HCT116 (cell line): Measurements from ENCODE around the gene MAP4K4. TPM values are rescaled to one million over a fixed set of nuclear protein-coding genes. Genes with fewer than 3 reads are reported as not detected.

Source experiments
- ATAC-seq: fragments of 200-7000 bp; cut with Tn5 transposase; 2 replicates; pipeline ENCODE4 v1.9.1; 2020; ENCODE audit warnings: mild to moderate bottlenecking, moderate library complexity
- BruUV-seq: library from RNA; stranded (reverse); fragments of 400-500 nt; replicated peaks from 2 replicates; lab custom pipeline; 2021; lab: Mats Ljungman, UMichigan
- CTCF ChIA-PET: fragments of 300-600 bp; sonication (Branson Sonifier 250); formaldehyde crosslinking; loops from one replicate; lab custom pipeline; 2021; ENCODE audit warnings: antibody characterized with exemption; lab: Charles Lee
- POLR2A ChIA-PET: fragments of 300-600, 350-600 bp; sonication (Branson Sonifier 250); formaldehyde crosslinking; loops from one replicate; lab custom pipeline; 2021; ENCODE audit warnings: antibody characterized with exemption; lab: Charles Lee
- RAD21 ChIA-PET, 2 experiments: fragments of 300-600 bp; sonication (Branson Sonifier 250); formaldehyde crosslinking; loops; one replicate each; lab custom pipeline; 2023; ENCODE audit warnings: low total read pairs in 2 of 2; ENCODE audit not compliant: uncharacterized antibody in 2 of 2, unreplicated experiment in 2 of 2, low non-redundant PET in 1 of 2; lab: Charles Lee
- DNase-seq: peaks from one replicate; pipeline ENCODE4 v3.0.0-alpha.2; 2010; ENCODE audit warnings: low read depth, low spot score
- H2AFZ ChIP-seq: fragments of 200-600 bp; shearing (Covaris generic), sonication (generic); 2 replicates; pipeline ENCODE4 v1.6.1; 2017; ENCODE audit warnings: low read depth, mixed run types, mixed read lengths, antibody characterized with exemption, low read length; ENCODE audit not compliant: poor library complexity, severe bottlenecking
- H3K27ac ChIP-seq: 2 replicates; pipeline ENCODE4 v1.5.1; 2012; ENCODE audit warnings: low read depth, low read length
- H3K27me3 ChIP-seq: fragments of 200-600 bp; sonication (generic); 2 replicates; pipeline ENCODE4 v1.6.1; 2016; ENCODE audit warnings: mixed run types, low read length, mixed read lengths; ENCODE audit not compliant: insufficient read depth
- H3K36me3 ChIP-seq, 2 experiments: fragments of 200-500 bp in 1 of 2; fragments of 200-600 bp in 1 of 2; sonication (Bioruptor generic) in 1 of 2; sonication (generic) in 1 of 2; 2 replicates each; pipeline versions ENCODE4 v1.5.1 to v1.6.1; 2014 to 2016; ENCODE audit warnings: low read length in 2 of 2, inconsistent platforms in 1 of 2, mixed read lengths in 1 of 2, mixed run types in 1 of 2; ENCODE audit not compliant: insufficient read depth in 2 of 2, control insufficient read depth in 1 of 2
- H3K4me1 ChIP-seq, 2 experiments: fragments of 200-600 bp in 1 of 2; sonication (generic) in 1 of 2; 2 replicates each; pipeline versions ENCODE4 v1.5.1 to v1.6.1; 2012 to 2017; ENCODE audit warnings: low read length in 2 of 2, inconsistent platforms in 1 of 2, mild to moderate bottlenecking in 1 of 2, mixed read lengths in 1 of 2, mixed run types in 1 of 2, moderate library complexity in 1 of 2; ENCODE audit not compliant: insufficient read depth in 2 of 2, control insufficient read depth in 1 of 2
- H3K4me2 ChIP-seq: fragments of 200-600 bp; sonication (generic); 2 replicates; pipeline ENCODE4 v1.6.1; 2017; ENCODE audit warnings: mixed run types, low read length, mixed read lengths
- H3K4me3 ChIP-seq, 2 experiments: fragments of 200-600 bp in 1 of 2; sonication (generic) in 1 of 2; replicated peaks in 1 of 2; 2 replicates each; pipeline ENCODE4 v1.5.1; 2011 to 2016; ENCODE audit warnings: low read length in 2 of 2, control low read depth in 1 of 2, low read depth in 1 of 2, mild to moderate bottlenecking in 1 of 2, mixed read lengths in 1 of 2, mixed run types in 1 of 2
- H3K79me2 ChIP-seq: fragments of 200-600 bp; sonication (generic); 2 replicates; pipeline ENCODE4 v1.6.1; 2017; ENCODE audit warnings: mild to moderate bottlenecking, mixed run types, low read length, moderate library complexity, mixed read lengths; ENCODE audit not compliant: insufficient read depth
- H3K9ac ChIP-seq: fragments of 200-600 bp; sonication (generic); 2 replicates; pipeline ENCODE4 v1.6.1; 2016; ENCODE audit warnings: low read length, mixed read lengths
- H3K9me2 ChIP-seq: fragments of 200-600 bp; sonication (generic), shearing (Covaris generic); 2 replicates; pipeline ENCODE4 v1.6.1; 2017; ENCODE audit warnings: mixed run types, mild to moderate bottlenecking, moderate library complexity; ENCODE audit not compliant: insufficient read depth
- H3K9me3 ChIP-seq, 2 experiments: fragments of 200-500 bp in 1 of 2; fragments of 200-600 bp in 1 of 2; sonication (Bioruptor generic) in 1 of 2; sonication (generic) in 1 of 2; 2 replicates each; pipeline ENCODE4 v1.6.1; 2014 to 2017; ENCODE audit warnings: low read length in 2 of 2, mixed read lengths in 2 of 2, inconsistent platforms in 1 of 2, low read depth in 1 of 2, mild to moderate bottlenecking in 1 of 2, mixed run types in 1 of 2, moderate library complexity in 1 of 2; ENCODE audit not compliant: control insufficient read depth in 1 of 2, insufficient read depth in 1 of 2
- H4K20me1 ChIP-seq: fragments of 200-600 bp; sonication (generic), shearing (Covaris generic); 2 replicates; pipeline ENCODE4 v1.6.1; 2017; ENCODE audit warnings: mixed run types, mild to moderate bottlenecking, moderate library complexity; ENCODE audit not compliant: insufficient read depth
- CBX3 ChIP-seq: IDR thresholded peaks from 2 replicates; pipeline ENCODE4 v1.6.1; 2012; ENCODE audit warnings: low read depth
- EZH2 ChIP-seq: fragments of 200-600 bp; sonication (generic); IDR thresholded peaks from 2 replicates; pipeline ENCODE4 v1.6.1; 2017; ENCODE audit warnings: antibody characterized with exemption, mixed run types
- EZH2phosphoT487 ChIP-seq: fragments of 200-600 bp; IDR thresholded peaks from 2 replicates; pipeline ENCODE4 v1.6.1; 2018; ENCODE audit warnings: antibody characterized with exemption, borderline replicate concordance
- JUND ChIP-seq: IDR thresholded peaks from 2 replicates; pipeline ENCODE4 v1.6.1; 2012
- POLR2A ChIP-seq: IDR thresholded peaks from 2 replicates; pipeline ENCODE4 v1.7.0; 2011; ENCODE audit warnings: borderline replicate concordance; ENCODE audit not compliant: insufficient read depth, insufficient read length; ENCODE audit errors: extremely low read depth
- POLR2AphosphoS5 ChIP-seq: IDR thresholded peaks from 2 replicates; pipeline ENCODE4 v1.6.1; 2011; ENCODE audit warnings: mild to moderate bottlenecking, low read depth, low read length, moderate library complexity
- RAD21 ChIP-seq: IDR thresholded peaks from 2 replicates; pipeline ENCODE4 v1.6.1; 2012; ENCODE audit warnings: low read depth, mild to moderate bottlenecking
- SIN3A ChIP-seq: IDR thresholded peaks from 2 replicates; pipeline ENCODE4 v1.6.1; 2012; ENCODE audit warnings: low read depth
- SP1 ChIP-seq: IDR thresholded peaks from 2 replicates; pipeline ENCODE4 v1.6.1; 2012; ENCODE audit warnings: low read depth
- YY1 ChIP-seq: IDR thresholded peaks from 2 replicates; pipeline ENCODE4 v1.6.1; 2011; ENCODE audit warnings: low read length, low read depth, moderate library complexity, mild to moderate bottlenecking; ENCODE audit not compliant: insufficient replicate concordance; ENCODE audit errors: extremely low read depth
- ZFX ChIP-seq: fragments of 450-650 bp; IDR thresholded peaks from 2 replicates; pipeline ENCODE4 v1.6.1; 2017
- ZNF274 ChIP-seq: fragments of 200-500 bp; sonication (Bioruptor generic); IDR thresholded peaks from 2 replicates; pipeline ENCODE4 v1.6.1; 2014; ENCODE audit warnings: mild to moderate bottlenecking, low read depth, low read length, inconsistent platforms
- intact Hi-C: fragments of 100-400 bp; cut with micrococcal nuclease; formaldehyde crosslinking; loops from 2 replicates; pipeline ENCODE4 v1.10.0; 2022
- total RNA-seq: library from RNA; stranded (reverse); gene quantifications from one replicate; pipeline ENCODE4 v1.2.1, GENCODE V29; 2021; ENCODE audit not compliant: unreplicated experiment
- TF ChIP-seq, protein P1 (sequence below): IDR thresholded peaks from 2 replicates; pipeline ENCODE4 v1.6.1; 2011; ENCODE audit warnings: mild to moderate bottlenecking, low read length, moderate library complexity; ENCODE audit not compliant: insufficient replicate concordance; ENCODE audit errors: extremely low read depth
- TF ChIP-seq, protein P2 (sequence below), 3 experiments: fragments of 200-600 bp in 1 of 3; sonication (generic) in 1 of 3; IDR thresholded peaks in 2 of 3; conservative IDR thresholded peaks in 1 of 3; 2 replicates each; pipeline ENCODE4 v1.5.1; 2012 to 2017; ENCODE audit warnings: low read depth in 2 of 3, low read length in 2 of 3, antibody characterized with exemption in 1 of 3, borderline replicate concordance in 1 of 3, control low read depth in 1 of 3, mild to moderate bottlenecking in 1 of 3, mixed read lengths in 1 of 3, mixed run types in 1 of 3, moderate library complexity in 1 of 3; ENCODE audit not compliant: insufficient read depth in 1 of 3

Gene MAP4K4
- total RNA-seq, 1 experiment from 2014 or later: 62.3 TPM

GRCh38 chr2:101665312-101665711, 32.2 kb upstream of the MAP4K4 start:
- intact Hi-C loops: no loop called here
- BruUV-seq: no TSS peak
- CTCF ChIA-PET: no interaction called here
- H4K20me1 ChIP-seq: no peaks in the 10 kb centered on the region
- no peaks in the 10 kb centered on the region for H3K27me3 ChIP-seq
- H3K4me1 ChIP-seq: no peaks in the 10 kb centered on the region
- no peak overlapping the region for H3K27ac ChIP-seq
- RAD21 ChIA-PET: no interaction called here
- no peaks in the 10 kb centered on the region for H3K9me2 ChIP-seq
- no peak for ATAC-seq
- H3K4me2 ChIP-seq: no peak overlapping the region
- no peak overlapping the region for H3K9ac ChIP-seq
- H3K79me2 ChIP-seq: no peaks in the 10 kb centered on the region
- no peak overlapping the region for H3K4me3 ChIP-seq
- no peak overlapping the region for H2AFZ ChIP-seq
- POLR2A ChIA-PET: no interaction called here
- TF ChIP-seq ZNF274: no peak
- no peak for TF ChIP-seq POLR2AphosphoS5
- TF ChIP-seq EZH2: no peak
- TF ChIP-seq POLR2A: no peak
- TF ChIP-seq YY1: no peak
- TF ChIP-seq, protein P1, sequence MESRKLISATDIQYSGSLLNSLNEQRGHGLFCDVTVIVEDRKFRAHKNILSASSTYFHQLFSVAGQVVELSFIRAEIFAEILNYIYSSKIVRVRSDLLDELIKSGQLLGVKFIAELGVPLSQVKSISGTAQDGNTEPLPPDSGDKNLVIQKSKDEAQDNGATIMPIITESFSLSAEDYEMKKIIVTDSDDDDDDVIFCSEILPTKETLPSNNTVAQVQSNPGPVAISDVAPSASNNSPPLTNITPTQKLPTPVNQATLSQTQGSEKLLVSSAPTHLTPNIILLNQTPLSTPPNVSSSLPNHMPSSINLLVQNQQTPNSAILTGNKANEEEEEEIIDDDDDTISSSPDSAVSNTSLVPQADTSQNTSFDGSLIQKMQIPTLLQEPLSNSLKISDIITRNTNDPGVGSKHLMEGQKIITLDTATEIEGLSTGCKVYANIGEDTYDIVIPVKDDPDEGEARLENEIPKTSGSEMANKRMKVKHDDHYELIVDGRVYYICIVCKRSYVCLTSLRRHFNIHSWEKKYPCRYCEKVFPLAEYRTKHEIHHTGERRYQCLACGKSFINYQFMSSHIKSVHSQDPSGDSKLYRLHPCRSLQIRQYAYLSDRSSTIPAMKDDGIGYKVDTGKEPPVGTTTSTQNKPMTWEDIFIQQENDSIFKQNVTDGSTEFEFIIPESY: no peak
- TF ChIP-seq, protein P2, sequence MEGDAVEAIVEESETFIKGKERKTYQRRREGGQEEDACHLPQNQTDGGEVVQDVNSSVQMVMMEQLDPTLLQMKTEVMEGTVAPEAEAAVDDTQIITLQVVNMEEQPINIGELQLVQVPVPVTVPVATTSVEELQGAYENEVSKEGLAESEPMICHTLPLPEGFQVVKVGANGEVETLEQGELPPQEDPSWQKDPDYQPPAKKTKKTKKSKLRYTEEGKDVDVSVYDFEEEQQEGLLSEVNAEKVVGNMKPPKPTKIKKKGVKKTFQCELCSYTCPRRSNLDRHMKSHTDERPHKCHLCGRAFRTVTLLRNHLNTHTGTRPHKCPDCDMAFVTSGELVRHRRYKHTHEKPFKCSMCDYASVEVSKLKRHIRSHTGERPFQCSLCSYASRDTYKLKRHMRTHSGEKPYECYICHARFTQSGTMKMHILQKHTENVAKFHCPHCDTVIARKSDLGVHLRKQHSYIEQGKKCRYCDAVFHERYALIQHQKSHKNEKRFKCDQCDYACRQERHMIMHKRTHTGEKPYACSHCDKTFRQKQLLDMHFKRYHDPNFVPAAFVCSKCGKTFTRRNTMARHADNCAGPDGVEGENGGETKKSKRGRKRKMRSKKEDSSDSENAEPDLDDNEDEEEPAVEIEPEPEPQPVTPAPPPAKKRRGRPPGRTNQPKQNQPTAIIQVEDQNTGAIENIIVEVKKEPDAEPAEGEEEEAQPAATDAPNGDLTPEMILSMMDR (IDR thresholded peaks at IDR 0.05 in 2 of 3, conservative IDR thresholded peaks at IDR 0.05 in 1 of 3; ENCODE audit: borderline replicate concordance in 1 of 3, insufficient read depth in 1 of 3, low read depth in 2 of 3, low read length in 2 of 3): no peak
- TF ChIP-seq JUND: no peak
- no peak for TF ChIP-seq RAD21
- TF ChIP-seq ZFX: no peak
- TF ChIP-seq SIN3A: no peak
- TF ChIP-seq CBX3: no peak
- TF ChIP-seq EZH2phosphoT487: no peak
- no peak for TF ChIP-seq SP1
- TF ChIP-seq, all 23 proteins: peak for 0
- Histone ChIP-seq H3K36me3 (no peaks in the 10 kb centered on the region), H3K9me3 (no peaks in the 10 kb centered on the region)
- no peak for DNase-seq
